HEK293 (cell line): ENCODE data around the gene FMN1.

Experiments used
- CTCF ChIA-PET: fragments of 350-600 bp; formaldehyde crosslinking; extraction: SDS; loops from one replicate; lab custom pipeline; 2021; ENCODE audit warnings: antibody characterized with exemption; lab: Yijun Ruan, JAX
- POLR2A ChIA-PET: fragments of 300-600 bp; formaldehyde crosslinking; extraction: SDS; loops from one replicate; lab custom pipeline; 2020; ENCODE audit warnings: antibody characterized with exemption, inconsistent platforms; lab: Yijun Ruan, JAX
- H3K27ac ChIP-seq: fragments of 200-500 bp; sonication (Bioruptor generic); 2 replicates; pipeline ENCODE4 v1.5.1; 2014; ENCODE audit warnings: low read depth, low read length, control low read depth, inconsistent platforms; ENCODE audit errors: extremely low read depth
- H3K36me3 ChIP-seq, 2 experiments: fragments of 200-500 bp in 1 of 2; sonication (Bioruptor generic) in 1 of 2; 1 replicate in 1 of 2; 2 replicates in 1 of 2; pipeline ENCODE4 v1.5.1; 2014 to 2017; ENCODE audit warnings: inconsistent platforms in 2 of 2, low read length in 2 of 2; ENCODE audit not compliant: control insufficient read depth in 2 of 2, insufficient read depth in 1 of 2
- H3K4me1 ChIP-seq: fragments of 200-500 bp; sonication (Bioruptor generic); 2 replicates; pipeline ENCODE4 v1.5.1; 2014; ENCODE audit warnings: mild to moderate bottlenecking, low read length, inconsistent platforms; ENCODE audit not compliant: control insufficient read depth, insufficient read depth
- H3K4me3 ChIP-seq: 2 replicates; pipeline ENCODE4 v1.5.1; 2011; ENCODE audit warnings: low read depth, mild to moderate bottlenecking, control low read depth, low read length, moderate library complexity
- H3K9me3 ChIP-seq: fragments of 200-500 bp; sonication (Bioruptor generic); 2 replicates; pipeline ENCODE4 v1.5.1; 2014; ENCODE audit warnings: low read depth, low read length, inconsistent platforms; ENCODE audit not compliant: control insufficient read depth, insufficient read depth
- BCL11B ChIP-seq: fragments of 450-650 bp; formaldehyde crosslinking; IDR thresholded peaks from 2 replicates; pipeline ENCODE4 v1.5.1; 2016; ENCODE audit warnings: low read depth, missing biosample characterization, missing genetic modification characterization
- EGR2 ChIP-seq: fragments of 450-650 bp; formaldehyde crosslinking; IDR thresholded peaks from 2 replicates; pipeline ENCODE4 v1.5.1; 2016; ENCODE audit warnings: low read depth, missing biosample characterization, missing genetic modification characterization
- GLI2 ChIP-seq: fragments of 450-650 bp; formaldehyde crosslinking; IDR thresholded peaks from 2 replicates; pipeline ENCODE4; 2017; ENCODE audit warnings: missing biosample characterization, missing genetic modification characterization, low read depth, borderline replicate concordance
- HOXD13 ChIP-seq: sonication (generic); formaldehyde crosslinking; IDR thresholded peaks from 2 replicates; pipeline ENCODE4 v1.8.0; 2022; ENCODE audit warnings: missing genetic modification reagents, borderline replicate concordance
- IKZF3 ChIP-seq: fragments of 450-650 bp; IDR thresholded peaks from 2 replicates; pipeline ENCODE4 v1.5.0; 2018; ENCODE audit warnings: missing biosample characterization, mild to moderate bottlenecking, missing genetic modification characterization, moderate library complexity
- KLF9 ChIP-seq: fragments of 450-650 bp; formaldehyde crosslinking; IDR thresholded peaks from 2 replicates; pipeline ENCODE4 v1.5.1; 2016; ENCODE audit warnings: missing biosample characterization, missing genetic modification characterization, low read depth
- MZF1 ChIP-seq: fragments of 450-650 bp; formaldehyde crosslinking; IDR thresholded peaks from 2 replicates; pipeline ENCODE4 v1.5.1; 2017; ENCODE audit warnings: missing biosample characterization, missing genetic modification characterization, borderline replicate concordance
- TCF7L2 ChIP-seq: IDR thresholded peaks from 2 replicates; pipeline ENCODE4 v1.6.1; 2011; ENCODE audit warnings: low read depth, mild to moderate bottlenecking, inconsistent platforms, low read length, moderate library complexity, borderline replicate concordance
- TRIM28 ChIP-seq: IDR thresholded peaks from 2 replicates; pipeline ENCODE4 v1.6.1; 2011; ENCODE audit warnings: low read length, control low read depth, borderline replicate concordance
- ZBTB1 ChIP-seq: fragments of 450-650 bp; formaldehyde crosslinking; IDR thresholded peaks from 2 replicates; pipeline ENCODE4 v1.5.1; 2016; ENCODE audit warnings: missing biosample characterization, missing genetic modification characterization
- ZBTB6 ChIP-seq: fragments of 450-650 bp; formaldehyde crosslinking; IDR thresholded peaks from 2 replicates; pipeline ENCODE4 v1.5.1; 2017; ENCODE audit warnings: missing biosample characterization, missing genetic modification characterization
- ZNF114 ChIP-seq: fragments of 450-650 bp; formaldehyde crosslinking; IDR thresholded peaks from 2 replicates; pipeline ENCODE4 v1.5.0; 2017; ENCODE audit warnings: missing biosample characterization, missing genetic modification characterization
- ZNF23 ChIP-seq: fragments of 450-650 bp; formaldehyde crosslinking; IDR thresholded peaks from 2 replicates; pipeline ENCODE4 v1.5.1; 2016; ENCODE audit warnings: missing biosample characterization, missing genetic modification characterization, borderline replicate concordance
- ZNF239 ChIP-seq: fragments of 450-650 bp; formaldehyde crosslinking; IDR thresholded peaks from 2 replicates; pipeline ENCODE4 v1.5.1; 2016; ENCODE audit warnings: missing biosample characterization, missing genetic modification characterization
- ZNF335 ChIP-seq: fragments of 450-650 bp; formaldehyde crosslinking; conservative IDR thresholded peaks from 2 replicates; pipeline ENCODE4 v1.5.1; 2016; ENCODE audit warnings: missing biosample characterization, missing genetic modification characterization
- ZNF473 ChIP-seq: fragments of 450-650 bp; formaldehyde crosslinking; IDR thresholded peaks from 2 replicates; pipeline ENCODE4 v1.5.1; 2017; ENCODE audit warnings: missing biosample characterization, missing genetic modification characterization
- ZNF48 ChIP-seq: fragments of 450-650 bp; formaldehyde crosslinking; IDR thresholded peaks from 2 replicates; pipeline ENCODE4 v1.5.1; 2016; ENCODE audit warnings: missing biosample characterization, missing genetic modification characterization
- ZNF521 ChIP-seq: fragments of 450-650 bp; formaldehyde crosslinking; IDR thresholded peaks from 2 replicates; pipeline ENCODE4 v1.5.1; 2017; ENCODE audit warnings: missing biosample characterization, mild to moderate bottlenecking, missing genetic modification characterization
- ZNF580 ChIP-seq: fragments of 450-650 bp; formaldehyde crosslinking; IDR thresholded peaks from 2 replicates; pipeline ENCODE4 v1.5.1; 2016; ENCODE audit warnings: missing biosample characterization, missing genetic modification characterization
- ZNF639 ChIP-seq: fragments of 450-650 bp; formaldehyde crosslinking; IDR thresholded peaks from 2 replicates; pipeline ENCODE4 v1.5.1; 2016; ENCODE audit warnings: missing biosample characterization, missing genetic modification characterization
- ZNF658 ChIP-seq: fragments of 450-650 bp; formaldehyde crosslinking; IDR thresholded peaks from 2 replicates; pipeline ENCODE4; 2016; ENCODE audit warnings: missing biosample characterization, missing genetic modification characterization
- ZNF660 ChIP-seq: fragments of 450-650 bp; IDR thresholded peaks from 2 replicates; pipeline ENCODE4 v1.5.1; 2018; ENCODE audit warnings: missing biosample characterization, mild to moderate bottlenecking, missing genetic modification characterization
- ZNF76 ChIP-seq: fragments of 450-650 bp; formaldehyde crosslinking; IDR thresholded peaks from 2 replicates; pipeline ENCODE4; 2016; ENCODE audit warnings: low read depth, missing biosample characterization, missing genetic modification characterization, borderline replicate concordance
- ZNF792 ChIP-seq: fragments of 450-650 bp; formaldehyde crosslinking; IDR thresholded peaks from 2 replicates; pipeline ENCODE4 v1.5.1; 2016; ENCODE audit warnings: missing biosample characterization, missing genetic modification characterization
- TF ChIP-seq, protein P1 (sequence below): fragments of 450-650 bp; formaldehyde crosslinking; IDR thresholded peaks from 2 replicates; pipeline ENCODE4 v1.5.1; 2017; ENCODE audit warnings: missing biosample characterization, missing genetic modification characterization
- TF ChIP-seq, protein P2 (sequence below): fragments of 450-650 bp; formaldehyde crosslinking; IDR thresholded peaks from 2 replicates; pipeline ENCODE4 v1.5.1; 2016; ENCODE audit warnings: missing biosample characterization, missing genetic modification characterization

The FMN1 gene

DNA sequence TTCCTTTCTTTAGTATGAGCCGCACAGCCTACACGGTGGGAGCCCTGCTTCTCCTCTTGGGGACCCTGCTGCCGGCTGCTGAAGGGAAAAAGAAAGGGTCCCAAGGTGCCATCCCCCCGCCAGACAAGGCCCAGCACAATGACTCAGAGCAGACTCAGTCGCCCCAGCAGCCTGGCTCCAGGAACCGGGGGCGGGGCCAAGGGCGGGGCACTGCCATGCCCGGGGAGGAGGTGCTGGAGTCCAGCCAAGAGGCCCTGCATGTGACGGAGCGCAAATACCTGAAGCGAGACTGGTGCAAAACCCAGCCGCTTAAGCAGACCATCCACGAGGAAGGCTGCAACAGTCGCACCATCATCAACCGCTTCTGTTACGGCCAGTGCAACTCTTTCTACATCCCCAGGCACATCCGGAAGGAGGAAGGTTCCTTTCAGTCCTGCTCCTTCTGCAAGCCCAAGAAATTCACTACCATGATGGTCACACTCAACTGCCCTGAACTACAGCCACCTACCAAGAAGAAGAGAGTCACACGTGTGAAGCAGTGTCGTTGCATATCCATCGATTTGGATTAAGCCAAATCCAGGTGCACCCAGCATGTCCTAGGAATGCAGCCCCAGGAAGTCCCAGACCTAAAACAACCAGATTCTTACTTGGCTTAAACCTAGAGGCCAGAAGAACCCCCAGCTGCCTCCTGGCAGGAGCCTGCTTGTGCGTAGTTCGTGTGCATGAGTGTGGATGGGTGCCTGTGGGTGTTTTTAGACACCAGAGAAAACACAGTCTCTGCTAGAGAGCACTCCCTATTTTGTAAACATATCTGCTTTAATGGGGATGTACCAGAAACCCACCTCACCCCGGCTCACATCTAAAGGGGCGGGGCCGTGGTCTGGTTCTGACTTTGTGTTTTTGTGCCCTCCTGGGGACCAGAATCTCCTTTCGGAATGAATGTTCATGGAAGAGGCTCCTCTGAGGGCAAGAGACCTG lies 463.5 kb downstream of the FMN1 start (continued):
- TF ChIP-seq ZNF658 (tag by site-specific recombination) (no peak), HOXD13 (CRISPR knock-in tag) (no peak), GLI2 (tag by site-specific recombination) (no peak), KLF9 (tag by site-specific recombination) (peak; percentile 82), ZNF473 (tag by site-specific recombination) (no peak), ZNF114 (tag by site-specific recombination) (no peak)
- TF ChIP-seq, all 188 proteins: peak for 16

DNA sequence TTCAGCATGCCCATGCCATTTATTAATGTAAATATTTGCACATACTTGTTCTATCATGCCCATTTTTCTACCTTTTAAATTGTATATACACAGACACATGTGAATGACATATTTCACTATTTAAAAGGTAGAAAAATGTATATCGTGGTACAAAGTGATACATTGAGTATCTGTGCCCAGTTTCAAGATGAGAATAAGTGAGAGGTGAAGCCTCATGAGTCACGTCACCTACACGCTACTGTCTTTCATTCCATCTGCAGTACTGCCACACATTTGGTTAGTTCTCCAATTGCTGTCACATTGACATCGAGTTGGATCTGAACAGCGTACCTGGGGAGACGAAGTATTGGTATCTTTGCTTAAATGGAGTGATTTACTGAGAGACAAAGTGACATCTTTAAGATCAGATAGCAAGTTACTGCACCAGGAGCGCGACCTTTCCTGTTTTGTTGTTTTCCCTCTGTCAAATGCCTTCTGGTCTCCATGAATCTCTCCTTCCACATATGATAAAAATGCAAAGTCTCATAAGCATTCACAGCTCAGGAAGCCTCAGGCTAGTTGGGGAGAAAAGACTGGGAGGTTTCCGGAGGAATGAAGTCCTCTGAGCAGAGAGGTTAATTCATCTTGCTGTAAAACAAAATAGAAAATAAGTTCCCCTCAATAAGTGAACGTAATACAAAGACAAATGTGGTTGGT lies 464.7 kb downstream of the FMN1 start:
- Histone ChIP-seq H3K4me3 (no peak overlapping the region), H3K9me3 (no peaks in the 10 kb centered on the region), H3K36me3 (no peaks in the 10 kb centered on the region)
- no peak for TF ChIP-seq ZNF639 (tag by site-specific recombination)
- TF ChIP-seq ZNF76, result no peak
- no peak for TF ChIP-seq ZNF580 (tag by site-specific recombination)
- no peak for TF ChIP-seq IKZF3
- no peak for TF ChIP-seq ZBTB1 (tag by site-specific recombination)
- TF ChIP-seq, protein P1, sequence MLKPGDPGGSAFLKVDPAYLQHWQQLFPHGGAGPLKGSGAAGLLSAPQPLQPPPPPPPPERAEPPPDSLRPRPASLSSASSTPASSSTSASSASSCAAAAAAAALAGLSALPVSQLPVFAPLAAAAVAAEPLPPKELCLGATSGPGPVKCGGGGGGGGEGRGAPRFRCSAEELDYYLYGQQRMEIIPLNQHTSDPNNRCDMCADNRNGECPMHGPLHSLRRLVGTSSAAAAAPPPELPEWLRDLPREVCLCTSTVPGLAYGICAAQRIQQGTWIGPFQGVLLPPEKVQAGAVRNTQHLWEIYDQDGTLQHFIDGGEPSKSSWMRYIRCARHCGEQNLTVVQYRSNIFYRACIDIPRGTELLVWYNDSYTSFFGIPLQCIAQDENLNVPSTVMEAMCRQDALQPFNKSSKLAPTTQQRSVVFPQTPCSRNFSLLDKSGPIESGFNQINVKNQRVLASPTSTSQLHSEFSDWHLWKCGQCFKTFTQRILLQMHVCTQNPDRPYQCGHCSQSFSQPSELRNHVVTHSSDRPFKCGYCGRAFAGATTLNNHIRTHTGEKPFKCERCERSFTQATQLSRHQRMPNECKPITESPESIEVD (tag by site-specific recombination), result no peak
- TF ChIP-seq ZNF239 (tag by site-specific recombination), result no peak
- no peak for TF ChIP-seq ZBTB6 (tag by site-specific recombination)
- TF ChIP-seq ZNF335 (tag by site-specific recombination), result no peak
- TF ChIP-seq, protein P2, sequence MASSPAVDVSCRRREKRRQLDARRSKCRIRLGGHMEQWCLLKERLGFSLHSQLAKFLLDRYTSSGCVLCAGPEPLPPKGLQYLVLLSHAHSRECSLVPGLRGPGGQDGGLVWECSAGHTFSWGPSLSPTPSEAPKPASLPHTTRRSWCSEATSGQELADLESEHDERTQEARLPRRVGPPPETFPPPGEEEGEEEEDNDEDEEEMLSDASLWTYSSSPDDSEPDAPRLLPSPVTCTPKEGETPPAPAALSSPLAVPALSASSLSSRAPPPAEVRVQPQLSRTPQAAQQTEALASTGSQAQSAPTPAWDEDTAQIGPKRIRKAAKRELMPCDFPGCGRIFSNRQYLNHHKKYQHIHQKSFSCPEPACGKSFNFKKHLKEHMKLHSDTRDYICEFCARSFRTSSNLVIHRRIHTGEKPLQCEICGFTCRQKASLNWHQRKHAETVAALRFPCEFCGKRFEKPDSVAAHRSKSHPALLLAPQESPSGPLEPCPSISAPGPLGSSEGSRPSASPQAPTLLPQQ (tag by site-specific recombination), result no peak
- no peak for TF ChIP-seq TRIM28
- TF ChIP-seq ZNF660 (tag by site-specific recombination), result no peak
- TF ChIP-seq ZNF48 (tag by site-specific recombination), result no peak
- TF ChIP-seq TCF7L2, result no peak
- no peak for TF ChIP-seq ZNF23
- no peak for TF ChIP-seq MZF1 (tag by site-specific recombination)
- no peak for TF ChIP-seq EGR2
- TF ChIP-seq ZNF792, result no peak
- no peak for TF ChIP-seq ZNF521
- TF ChIP-seq BCL11B (tag by site-specific recombination), result no peak
- TF ChIP-seq, all 188 proteins: peak for 0
- POLR2A ChIA-PET, result no interaction called here
- Histone ChIP-seq H3K4me1 (peaks cover 7% of the 10 kb centered on the region; the same call in 1 of the 2 replicates), H3K27ac (no peak overlapping the region)
- CTCF ChIA-PET, result interaction anchor here (0.6 kb wide), 1 partner anchor 258 kb away, joined by 3 read pairs; no protein-coding TSS in a partner anchor
